Measurements from ENCODE around the gene OR56A3. TPM values are rescaled to one million over a fixed set of nuclear protein-coding genes. Genes with fewer than 3 reads are reported as not detected.

OR56A3 gene
- total RNA-seq, 1 donor from 2014 or later: not detected

- H3K4me3 ChIP-seq: no peak within 1 kb of the TSS
- no peaks in the 10 kb centered on the region for H3K4me1 ChIP-seq
- H3K27ac ChIP-seq (replicated peaks): no peak within 1 kb of the TSS
- peaks cover 7% of the 10 kb centered on the region for H3K27me3 ChIP-seq (ENCODE audit: low read depth)
- peaks cover 13% of the 10 kb centered on the region for H3K9me3 ChIP-seq (replicated peaks)
- intact Hi-C loops (cut with micrococcal nuclease): no loop called here
- H3K36me3 ChIP-seq: no peaks in the 10 kb centered on the region
- TF ChIP-seq CTCF (IDR thresholded peaks at IDR 0.05; ENCODE audit: borderline replicate concordance): no peak
- no peak for DNase-seq
These were observed 26.3 kb downstream of the OR56A3 start, which contains the start of gene OR56A5 for GRCh38 chr11:5968394-5968793. OR56A5 (minus strand) TSS chr11:5968494; CDS start chr11:5968494, 0 bp downstream.

GRCh38 chr11:5973530-5973929, 31.5 kb downstream of the OR56A3 start:
- H3K9me3 ChIP-seq (replicated peaks): peaks cover 27% of the 10 kb centered on the region
- intact Hi-C loops (cut with micrococcal nuclease): no loop called here

GRCh38 chr11:5983443-5983842, 41.4 kb downstream of the OR56A3 start:
- Histone ChIP-seq H3K27ac (replicated peaks) (no peak overlapping the region), H3K27me3 (ENCODE audit: low read depth) (peaks cover 14% of the 10 kb centered on the region), H3K9me3 (replicated peaks) (peaks cover 27% of the 10 kb centered on the region), H3K4me1 (no peaks in the 10 kb centered on the region), H3K36me3 (no peaks in the 10 kb centered on the region), H3K4me3 (no peak overlapping the region)
- intact Hi-C loops (cut with micrococcal nuclease): no loop called here
- DNase-seq: no peak
- no peak for TF ChIP-seq CTCF (IDR thresholded peaks at IDR 0.05; ENCODE audit: borderline replicate concordance)

More at GRCh38 chr11:5973530-5973929, 31.5 kb downstream of the OR56A3 start:
- H3K4me1 ChIP-seq: no peaks in the 10 kb centered on the region
- no peaks in the 10 kb centered on the region for H3K27me3 ChIP-seq (ENCODE audit: low read depth)
- no peak for TF ChIP-seq CTCF (IDR thresholded peaks at IDR 0.05; ENCODE audit: borderline replicate concordance)
- no peak for DNase-seq
- no peaks in the 10 kb centered on the region for H3K36me3 ChIP-seq
- no peak overlapping the region for H3K27ac ChIP-seq (replicated peaks)
- no peak overlapping the region for H3K4me3 ChIP-seq

DNA sequence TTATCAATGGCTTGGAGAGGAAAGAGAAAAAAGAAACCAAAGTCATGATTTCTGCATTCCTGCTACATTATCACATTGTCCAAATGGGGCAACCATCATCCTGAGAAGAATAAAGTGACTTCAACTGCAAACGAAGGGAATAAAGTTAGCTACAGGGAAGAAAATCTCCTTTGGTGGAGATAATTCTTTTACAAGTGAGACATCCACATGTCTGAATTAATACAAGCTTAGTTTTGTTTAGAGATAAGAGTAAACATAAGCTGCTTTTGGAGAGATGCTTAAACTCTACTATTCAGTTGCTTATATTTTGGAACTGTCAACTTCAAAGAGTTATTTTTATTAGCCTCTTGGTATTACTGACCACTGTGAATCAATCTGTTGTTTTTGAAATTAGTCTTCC, 44.8 kb downstream of the OR56A3 start, which contains the start of gene OR52L1:
OR52L1 (minus strand) TSS at position 101 of the 400 bp plus-strand sequence; CDS start at position 46, 55 bp downstream.
- Histone ChIP-seq H3K27ac (replicated peaks) (no peak within 1 kb of the TSS), H3K4me3 (no peak within 1 kb of the TSS), H3K36me3 (no peaks in the 10 kb centered on the region), H3K9me3 (replicated peaks) (no peaks in the 10 kb centered on the region), H3K4me1 (no peaks in the 10 kb centered on the region), H3K27me3 (ENCODE audit: low read depth) (peaks cover 21% of the 10 kb centered on the region)
- DNase-seq: no peak
- TF ChIP-seq CTCF (IDR thresholded peaks at IDR 0.05; ENCODE audit: borderline replicate concordance): no peak
- intact Hi-C loops (cut with micrococcal nuclease): no loop called here

GRCh38 chr11:5989203-5989602, 47.2 kb downstream of the OR56A3 start:
- H3K36me3 ChIP-seq: no peaks in the 10 kb centered on the region
- peaks cover 11% of the 10 kb centered on the region for H3K27me3 ChIP-seq (ENCODE audit: low read depth)
- intact Hi-C loops (cut with micrococcal nuclease): no loop called here
- DNase-seq: no peak
- no peak overlapping the region for H3K27ac ChIP-seq (replicated peaks)
- no peaks in the 10 kb centered on the region for H3K9me3 ChIP-seq (replicated peaks)
- no peaks in the 10 kb centered on the region for H3K4me1 ChIP-seq
- no peak overlapping the region for H3K4me3 ChIP-seq
- no peak for TF ChIP-seq CTCF (IDR thresholded peaks at IDR 0.05; ENCODE audit: borderline replicate concordance)

Data from left ventricle myocardium inferior (tissue), 1 donor.